K562 (cell line): Measurements from ENCODE around the gene FGGY. TPM values are rescaled to one million over a fixed set of nuclear protein-coding genes. Genes with fewer than 3 reads are reported as not detected.

ENCODE experiments used
- BRD4 ChIP-seq: fragments of 200-600 bp; sonication (generic); IDR thresholded peaks from 2 replicates; pipeline ENCODE4 v1.6.1; 2017; ENCODE audit warnings: inconsistent platforms
- GABPB1 ChIP-seq: sonication (generic); formaldehyde crosslinking; IDR thresholded peaks from 2 replicates; pipeline ENCODE4 v1.8.0; 2022; ENCODE audit warnings: mild to moderate bottlenecking, missing genetic modification reagents
- HMG20B ChIP-seq: fragments of 250-450 bp; sonication (Bioruptor Pico); IDR thresholded peaks from 2 replicates; pipeline ENCODE4 v1.5.0; 2021; ENCODE audit warnings: mild to moderate bottlenecking
- HMGN3 ChIP-seq: IDR thresholded peaks from 2 replicates; pipeline ENCODE4 v1.6.1; 2011; ENCODE audit warnings: borderline replicate concordance, low read depth, mild to moderate bottlenecking, mixed read lengths, low read length; ENCODE audit not compliant: insufficient read length; ENCODE audit errors: extremely low read depth
- NFATC3 ChIP-seq: fragments of 450-650 bp; IDR thresholded peaks from 2 replicates; pipeline ENCODE4 v1.6.1; 2017; ENCODE audit warnings: mild to moderate bottlenecking
- NFRKB ChIP-seq: fragments of 450-650 bp; IDR thresholded peaks from 2 replicates; pipeline ENCODE4 v1.6.1; 2016; ENCODE audit warnings: low read depth
- PHF21A ChIP-seq: fragments of 450-650 bp; IDR thresholded peaks from 2 replicates; pipeline ENCODE4 v1.6.1; 2017; ENCODE audit warnings: low read depth, borderline replicate concordance
- PRDM10 ChIP-seq: fragments of 450-650 bp; IDR thresholded peaks from 2 replicates; pipeline ENCODE4 v1.6.1; 2018; ENCODE audit not compliant: partially characterized antibody
- REST ChIP-seq, 2 experiments: fragments of 450-650 bp; formaldehyde crosslinking in 1 of 2; IDR thresholded peaks; 2 replicates each; pipeline versions ENCODE4 v1.4.0 to v1.6.1; 2014 to 2020; ENCODE audit warnings: mild to moderate bottlenecking in 2 of 2, borderline replicate concordance in 1 of 2, low read depth in 1 of 2
- SIN3A ChIP-seq, 2 experiments: fragments of 150-350 bp in 1 of 2; IDR thresholded peaks; 2 replicates each; pipeline ENCODE4 v1.6.1; 2011 to 2016; ENCODE audit warnings: borderline replicate concordance in 2 of 2, low read depth in 2 of 2, low read length in 2 of 2, mild to moderate bottlenecking in 2 of 2, moderate library complexity in 2 of 2; ENCODE audit not compliant: control insufficient read depth in 1 of 2
- SLC30A9 ChIP-seq: fragments of 250-450 bp; sonication (Bioruptor Pico); IDR thresholded peaks from 2 replicates; pipeline ENCODE4 v1.8.0; 2022; ENCODE audit warnings: mild to moderate bottlenecking, moderate library complexity
- STAG1 ChIP-seq: sonication (generic); formaldehyde crosslinking; IDR thresholded peaks from 2 replicates; pipeline ENCODE4 v1.5.0; 2020; ENCODE audit warnings: missing genetic modification reagents, borderline replicate concordance
- ZNF212 ChIP-seq: fragments of 450-650 bp; formaldehyde crosslinking; IDR thresholded peaks from 2 replicates; pipeline ENCODE4 v1.4.0; 2020; ENCODE audit warnings: mild to moderate bottlenecking
- ZNF253 ChIP-seq: fragments of 250-450 bp; sonication (Bioruptor Pico); conservative IDR thresholded peaks from 2 replicates; pipeline ENCODE4 v1.6.1; 2021; ENCODE audit warnings: mild to moderate bottlenecking
- ZNF512 ChIP-seq: IDR thresholded peaks from 2 replicates; pipeline ENCODE4 v1.6.1; 2016; ENCODE audit warnings: missing genetic modification characterization, missing compliant biosample characterization
- polyA plus RNA-seq, 8 experiments: library from polyadenylated mRNA; depleted of rRNA in 4 of 8; stranded (reverse) in 5 of 8; unstranded in 3 of 8; fragments of >200 nt; fragmentation: Nextera tagmentation in 2 of 8; fragmentation: Illumina TruSeq in 1 of 8; extraction: Ambion mirVana in 2 of 8; extraction: Trizol in 1 of 8; gene quantifications; 2 replicates each; pipeline versions ENCODE4 v1.2.1 to v1.2.3, GENCODE V29; 2011 to 2014; ENCODE audit warnings: inconsistent platforms in 1 of 8, missing spikeins in 1 of 8
- total RNA-seq, 7 experiments: library from RNA; depleted of rRNA in 6 of 7; stranded (reverse); fragments of >200 nt in 6 of 7; fragmentation: Illumina TruSeq in 2 of 7; extraction: Trizol in 2 of 7; gene quantifications; 2 replicates each; pipeline versions ENCODE4 v1.2.1 to v1.2.3, GENCODE V29; 2011 to 2021; ENCODE audit warnings: low replicate concordance in 1 of 7

Gene FGGY
- total and polyA plus RNA-seq, 9 of the 15 experiments (the other 6 are each of a cell fraction or from before 2014, with no cell fraction given): 9.7 to 19.2 (median 12.6) TPM

- TF ChIP-seq HMGN3 (no peak), PHF21A (no peak), ZNF212 (CRISPR knock-in tag) (no peak), REST (IDR thresholded peaks at IDR 0.05; ENCODE audit: borderline replicate concordance) (no peak), REST (CRISPR knock-in tag; IDR thresholded peaks at IDR 0.05; ENCODE audit: low read depth) (no peak), ZNF512 (tag) (no peak), NFATC3 (no peak), STAG1 (CRISPR knock-in tag) (no peak), NFRKB (no peak), SIN3A (IDR thresholded peaks at IDR 0.05; ENCODE audit: borderline replicate concordance in 2 of 2, control insufficient read depth in 1 of 2, low read depth in 2 of 2, low read length in 2 of 2) (no peak), ZNF253 (CRISPR knock-in tag) (no peak), GABPB1 (no peak), SLC30A9 (CRISPR knock-in tag) (no peak), BRD4 (no peak; the same call in 1 of the 2 replicates), PRDM10 (no peak), HMG20B (CRISPR knock-in tag) (no peak)
Measured at GRCh38 chr1:59446257-59446901, 149.5 kb downstream of the FGGY start (continued).
